ENCODE data around the gene MAP1LC3A.

DNA sequence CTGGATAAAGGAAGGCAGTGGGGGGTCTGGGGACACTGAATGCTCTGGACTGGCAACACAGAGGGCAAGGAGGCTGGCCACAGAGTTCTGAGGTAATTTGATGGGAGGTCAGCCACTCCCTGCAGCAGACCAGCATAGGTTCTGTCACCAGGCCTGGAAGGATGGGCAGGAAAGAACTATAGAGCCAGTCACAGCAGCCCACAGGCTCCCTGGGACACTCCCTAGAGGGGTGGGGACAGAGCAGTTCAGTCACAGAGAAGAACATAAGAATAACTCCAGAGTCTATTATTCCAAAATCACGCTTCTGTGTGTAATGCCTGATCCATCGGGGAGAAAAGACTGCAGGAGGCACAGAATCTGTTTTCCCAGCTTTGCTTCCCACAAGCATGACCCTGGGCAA lies 22.7 kb upstream of the MAP1LC3A start:
- TF ChIP-seq, protein P1, sequence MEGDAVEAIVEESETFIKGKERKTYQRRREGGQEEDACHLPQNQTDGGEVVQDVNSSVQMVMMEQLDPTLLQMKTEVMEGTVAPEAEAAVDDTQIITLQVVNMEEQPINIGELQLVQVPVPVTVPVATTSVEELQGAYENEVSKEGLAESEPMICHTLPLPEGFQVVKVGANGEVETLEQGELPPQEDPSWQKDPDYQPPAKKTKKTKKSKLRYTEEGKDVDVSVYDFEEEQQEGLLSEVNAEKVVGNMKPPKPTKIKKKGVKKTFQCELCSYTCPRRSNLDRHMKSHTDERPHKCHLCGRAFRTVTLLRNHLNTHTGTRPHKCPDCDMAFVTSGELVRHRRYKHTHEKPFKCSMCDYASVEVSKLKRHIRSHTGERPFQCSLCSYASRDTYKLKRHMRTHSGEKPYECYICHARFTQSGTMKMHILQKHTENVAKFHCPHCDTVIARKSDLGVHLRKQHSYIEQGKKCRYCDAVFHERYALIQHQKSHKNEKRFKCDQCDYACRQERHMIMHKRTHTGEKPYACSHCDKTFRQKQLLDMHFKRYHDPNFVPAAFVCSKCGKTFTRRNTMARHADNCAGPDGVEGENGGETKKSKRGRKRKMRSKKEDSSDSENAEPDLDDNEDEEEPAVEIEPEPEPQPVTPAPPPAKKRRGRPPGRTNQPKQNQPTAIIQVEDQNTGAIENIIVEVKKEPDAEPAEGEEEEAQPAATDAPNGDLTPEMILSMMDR (IDR thresholded peaks at IDR 0.05; ENCODE audit: borderline replicate concordance, extremely low read depth, low read length, poor library complexity, severe bottlenecking) = no peak
- no peak for TF ChIP-seq EZH2 (IDR thresholded peaks at IDR 0.05; ENCODE audit: borderline replicate concordance, low read depth, low read length, severe bottlenecking)
